HepG2 (cell line): ENCODE measurements around the gene HSCB. TPM values are rescaled to one million over a fixed set of nuclear protein-coding genes. Genes with fewer than 3 reads are reported as not detected.

Experiments
- CCDC6 ChIP-seq: sonication (generic); formaldehyde crosslinking; IDR thresholded peaks from 2 replicates; pipeline ENCODE4 v1.8.1; 2022; ENCODE audit warnings: mild to moderate bottlenecking, missing genetic modification reagents, moderate library complexity
- E2F2 ChIP-seq: sonication (generic); formaldehyde crosslinking; IDR thresholded peaks from 2 replicates; pipeline ENCODE4 v1.4.0; 2020; ENCODE audit warnings: missing genetic modification reagents, borderline replicate concordance
- HOXA7 ChIP-seq: sonication (generic); formaldehyde crosslinking; IDR thresholded peaks from 2 replicates; pipeline ENCODE4 v1.8.1; 2022; ENCODE audit warnings: mild to moderate bottlenecking, missing genetic modification reagents, moderate library complexity
- IRF2 ChIP-seq: IDR thresholded peaks from 2 replicates; pipeline ENCODE4 v1.6.1; 2018; ENCODE audit warnings: missing genetic modification reagents, missing compliant biosample characterization
- MAFF ChIP-seq: IDR thresholded peaks from 2 replicates; pipeline ENCODE4 v1.6.1; 2011; ENCODE audit warnings: low read depth, low read length, improper control_type of control experiment
- MIER2 ChIP-seq: IDR thresholded peaks from 2 replicates; pipeline ENCODE4 v1.6.1; 2016; ENCODE audit warnings: missing biosample characterization, missing genetic modification reagents
- NCOR1 ChIP-seq: fragments of 200-600 bp; sonication (generic); IDR thresholded peaks from 2 replicates; pipeline ENCODE4 v1.7.0; 2017; ENCODE audit warnings: antibody characterized with exemption, low read length, borderline replicate concordance
- NFATC3 ChIP-seq: sonication (generic); formaldehyde crosslinking; IDR thresholded peaks from 2 replicates; pipeline ENCODE4 v1.5.1; 2020; ENCODE audit warnings: mild to moderate bottlenecking, missing genetic modification reagents
- PHF5A ChIP-seq: IDR thresholded peaks from one replicate; pipeline ENCODE4 v1.6.1; 2018; ENCODE audit warnings: low read depth, missing genetic modification reagents; ENCODE audit not compliant: unreplicated experiment
- SP1 ChIP-seq, 2 experiments: fragments of 450-650 bp in 1 of 2; sonication (generic) in 1 of 2; formaldehyde crosslinking in 1 of 2; IDR thresholded peaks; 2 replicates each; pipeline versions ENCODE4 v1.4.0 to v1.6.1; 2016 to 2020; ENCODE audit warnings: missing genetic modification reagents in 1 of 2
- SP4 ChIP-seq: sonication (generic); formaldehyde crosslinking; IDR thresholded peaks from 2 replicates; pipeline ENCODE4 v1.8.1; 2023; ENCODE audit warnings: mild to moderate bottlenecking, missing genetic modification reagents
- ZBTB7A ChIP-seq: sonication (generic); formaldehyde crosslinking; IDR thresholded peaks from 2 replicates; pipeline ENCODE4 v1.8.0; 2022; ENCODE audit warnings: mild to moderate bottlenecking, missing genetic modification reagents
- ZFP37 ChIP-seq: sonication (generic); formaldehyde crosslinking; IDR thresholded peaks from 2 replicates; pipeline ENCODE4 v1.4.0; 2020; ENCODE audit warnings: missing genetic modification reagents, borderline replicate concordance
- ZNF274 ChIP-seq: sonication (generic); formaldehyde crosslinking; IDR thresholded peaks from 2 replicates; pipeline ENCODE4 v1.5.1; 2020; ENCODE audit warnings: mild to moderate bottlenecking, missing genetic modification reagents
- ZNF430 ChIP-seq: sonication (generic); formaldehyde crosslinking; IDR thresholded peaks from 2 replicates; pipeline ENCODE4 v1.9.0; 2021; ENCODE audit warnings: mild to moderate bottlenecking, missing genetic modification reagents
- ZNF644 ChIP-seq: IDR thresholded peaks from 2 replicates; pipeline ENCODE4 v1.6.1; 2016; ENCODE audit warnings: low read depth
- ZNF790 ChIP-seq: sonication (generic); formaldehyde crosslinking; IDR thresholded peaks from 2 replicates; pipeline ENCODE4 v1.8.0; 2022; ENCODE audit warnings: missing genetic modification reagents, mild to moderate bottlenecking, borderline replicate concordance
- polyA plus RNA-seq, 8 experiments: library from polyadenylated mRNA; depleted of rRNA in 3 of 8; stranded (reverse) in 7 of 8; unstranded in 1 of 8; fragments of >200 nt; fragmentation: Illumina TruSeq in 4 of 8; extraction: Trizol in 4 of 8; gene quantifications; 2 replicates each; pipeline versions ENCODE4 v1.2.1 to v1.2.3, GENCODE V29; 2011 to 2016; ENCODE audit warnings: low read depth in 4 of 8, missing spikeins in 1 of 8, mixed read lengths in 1 of 8; ENCODE audit not compliant: insufficient read depth in 1 of 8
- total RNA-seq, 5 experiments: library from RNA; depleted of rRNA; stranded (reverse); fragments of >200 nt; fragmentation: Illumina TruSeq; extraction: Trizol; gene quantifications; 2 replicates each; pipeline ENCODE4 v1.2.3, GENCODE V29; 2016; ENCODE audit warnings: low read depth in 1 of 5
- TF ChIP-seq, protein P1 (sequence below): sonication (generic); formaldehyde crosslinking; IDR thresholded peaks from 2 replicates; pipeline ENCODE4 v1.4.0; 2020; ENCODE audit warnings: mild to moderate bottlenecking, missing genetic modification reagents
- TF ChIP-seq, protein P2 (sequence below): sonication (generic); formaldehyde crosslinking; IDR thresholded peaks from 2 replicates; pipeline ENCODE4 v1.8.1; 2022; ENCODE audit warnings: mild to moderate bottlenecking, missing genetic modification reagents
- TF ChIP-seq, protein P3 (sequence below): sonication (generic); formaldehyde crosslinking; conservative IDR thresholded peaks from 2 replicates; pipeline ENCODE4 v1.8.1; 2023; ENCODE audit warnings: missing genetic modification reagents
- TF ChIP-seq, protein P4 (sequence below): sonication (generic); formaldehyde crosslinking; IDR thresholded peaks from 2 replicates; pipeline ENCODE4 v1.5.0; 2020; ENCODE audit warnings: mild to moderate bottlenecking, missing genetic modification reagents, borderline replicate concordance

HSCB gene
- total and polyA plus RNA-seq, 2 of the 13 experiments (the other 11 are each of a cell fraction or from before 2014, with no cell fraction given), result 15.4 to 20.9 TPM

- TF ChIP-seq SP1 (IDR thresholded peaks at IDR 0.05), result no peak
- TF ChIP-seq SP1 (CRISPR knock-in tag; IDR thresholded peaks at IDR 0.05), result no peak
- no peak for TF ChIP-seq ZNF274 (CRISPR knock-in tag)
- peak; percentile 76; the same call in 1 of the 2 replicates for TF ChIP-seq NCOR1
- TF ChIP-seq CCDC6 (CRISPR knock-in tag), result no peak
- no peak for TF ChIP-seq SP4 (CRISPR knock-in tag)
- TF ChIP-seq, protein P1, sequence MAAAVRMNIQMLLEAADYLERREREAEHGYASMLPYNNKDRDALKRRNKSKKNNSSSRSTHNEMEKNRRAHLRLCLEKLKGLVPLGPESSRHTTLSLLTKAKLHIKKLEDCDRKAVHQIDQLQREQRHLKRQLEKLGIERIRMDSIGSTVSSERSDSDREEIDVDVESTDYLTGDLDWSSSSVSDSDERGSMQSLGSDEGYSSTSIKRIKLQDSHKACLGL, result no peak
- TF ChIP-seq PHF5A (CRISPR knock-in tag), result no peak
- TF ChIP-seq MIER2 (CRISPR knock-in tag), result no peak
- no peak for TF ChIP-seq ZNF644
- TF ChIP-seq ZBTB7A (CRISPR knock-in tag), result no peak
- TF ChIP-seq, protein P2, sequence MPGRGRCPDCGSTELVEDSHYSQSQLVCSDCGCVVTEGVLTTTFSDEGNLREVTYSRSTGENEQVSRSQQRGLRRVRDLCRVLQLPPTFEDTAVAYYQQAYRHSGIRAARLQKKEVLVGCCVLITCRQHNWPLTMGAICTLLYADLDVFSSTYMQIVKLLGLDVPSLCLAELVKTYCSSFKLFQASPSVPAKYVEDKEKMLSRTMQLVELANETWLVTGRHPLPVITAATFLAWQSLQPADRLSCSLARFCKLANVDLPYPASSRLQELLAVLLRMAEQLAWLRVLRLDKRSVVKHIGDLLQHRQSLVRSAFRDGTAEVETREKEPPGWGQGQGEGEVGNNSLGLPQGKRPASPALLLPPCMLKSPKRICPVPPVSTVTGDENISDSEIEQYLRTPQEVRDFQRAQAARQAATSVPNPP (CRISPR knock-in tag), result no peak
- TF ChIP-seq, protein P3, sequence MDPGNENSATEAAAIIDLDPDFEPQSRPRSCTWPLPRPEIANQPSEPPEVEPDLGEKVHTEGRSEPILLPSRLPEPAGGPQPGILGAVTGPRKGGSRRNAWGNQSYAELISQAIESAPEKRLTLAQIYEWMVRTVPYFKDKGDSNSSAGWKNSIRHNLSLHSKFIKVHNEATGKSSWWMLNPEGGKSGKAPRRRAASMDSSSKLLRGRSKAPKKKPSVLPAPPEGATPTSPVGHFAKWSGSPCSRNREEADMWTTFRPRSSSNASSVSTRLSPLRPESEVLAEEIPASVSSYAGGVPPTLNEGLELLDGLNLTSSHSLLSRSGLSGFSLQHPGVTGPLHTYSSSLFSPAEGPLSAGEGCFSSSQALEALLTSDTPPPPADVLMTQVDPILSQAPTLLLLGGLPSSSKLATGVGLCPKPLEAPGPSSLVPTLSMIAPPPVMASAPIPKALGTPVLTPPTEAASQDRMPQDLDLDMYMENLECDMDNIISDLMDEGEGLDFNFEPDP (CRISPR knock-in tag), result no peak
- TF ChIP-seq ZFP37 (CRISPR knock-in tag), result no peak
- TF ChIP-seq, protein P4, sequence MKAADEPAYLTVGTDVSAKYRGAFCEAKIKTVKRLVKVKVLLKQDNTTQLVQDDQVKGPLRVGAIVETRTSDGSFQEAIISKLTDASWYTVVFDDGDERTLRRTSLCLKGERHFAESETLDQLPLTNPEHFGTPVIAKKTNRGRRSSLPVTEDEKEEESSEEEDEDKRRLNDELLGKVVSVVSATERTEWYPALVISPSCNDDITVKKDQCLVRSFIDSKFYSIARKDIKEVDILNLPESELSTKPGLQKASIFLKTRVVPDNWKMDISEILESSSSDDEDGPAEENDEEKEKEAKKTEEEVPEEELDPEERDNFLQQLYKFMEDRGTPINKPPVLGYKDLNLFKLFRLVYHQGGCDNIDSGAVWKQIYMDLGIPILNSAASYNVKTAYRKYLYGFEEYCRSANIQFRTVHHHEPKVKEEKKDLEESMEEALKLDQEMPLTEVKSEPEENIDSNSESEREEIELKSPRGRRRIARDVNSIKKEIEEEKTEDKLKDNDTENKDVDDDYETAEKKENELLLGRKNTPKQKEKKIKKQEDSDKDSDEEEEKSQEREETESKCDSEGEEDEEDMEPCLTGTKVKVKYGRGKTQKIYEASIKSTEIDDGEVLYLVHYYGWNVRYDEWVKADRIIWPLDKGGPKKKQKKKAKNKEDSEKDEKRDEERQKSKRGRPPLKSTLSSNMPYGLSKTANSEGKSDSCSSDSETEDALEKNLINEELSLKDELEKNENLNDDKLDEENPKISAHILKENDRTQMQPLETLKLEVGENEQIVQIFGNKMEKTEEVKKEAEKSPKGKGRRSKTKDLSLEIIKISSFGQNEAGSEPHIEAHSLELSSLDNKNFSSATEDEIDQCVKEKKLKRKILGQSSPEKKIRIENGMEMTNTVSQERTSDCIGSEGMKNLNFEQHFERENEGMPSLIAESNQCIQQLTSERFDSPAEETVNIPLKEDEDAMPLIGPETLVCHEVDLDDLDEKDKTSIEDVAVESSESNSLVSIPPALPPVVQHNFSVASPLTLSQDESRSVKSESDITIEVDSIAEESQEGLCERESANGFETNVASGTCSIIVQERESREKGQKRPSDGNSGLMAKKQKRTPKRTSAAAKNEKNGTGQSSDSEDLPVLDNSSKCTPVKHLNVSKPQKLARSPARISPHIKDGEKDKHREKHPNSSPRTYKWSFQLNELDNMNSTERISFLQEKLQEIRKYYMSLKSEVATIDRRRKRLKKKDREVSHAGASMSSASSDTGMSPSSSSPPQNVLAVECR (CRISPR knock-in tag), result peak; percentile 10; the same call in 1 of the 2 replicates
- no peak for TF ChIP-seq IRF2 (CRISPR knock-in tag)
- no peak for TF ChIP-seq HOXA7 (CRISPR knock-in tag)
- TF ChIP-seq ZNF430, result peak; percentile 65
- no peak for TF ChIP-seq ZNF790 (CRISPR knock-in tag)
- TF ChIP-seq NFATC3 (CRISPR knock-in tag), result no peak
- no peak for TF ChIP-seq E2F2 (CRISPR knock-in tag)
- no peak for TF ChIP-seq MAFF
These were observed 42.2 kb downstream of the HSCB start (continued) for GRCh38 chr22:28783786-28784671.
